Loucy (cell line): ENCODE measurements around the gene DTNBP1.

Source experiments
- H2AFZ ChIP-seq: fragments of 200-600 bp; sonication (generic); 2 replicates; pipeline ENCODE4 v1.6.0; 2016; ENCODE audit warnings: antibody characterized with exemption, mild to moderate bottlenecking, low read length, moderate library complexity
- H3F3A ChIP-seq: fragments of 200-600 bp; 2 replicates; pipeline ENCODE4 v1.6.0; 2016; ENCODE audit warnings: antibody characterized with exemption, low read depth, mild to moderate bottlenecking
- H3K27me3 ChIP-seq: fragments of 200-600 bp; sonication (generic); 2 replicates; pipeline ENCODE4 v1.6.1; 2014; ENCODE audit warnings: low read length, mild to moderate bottlenecking; ENCODE audit not compliant: insufficient read depth, poor library complexity, severe bottlenecking
- H3K36me3 ChIP-seq: fragments of 200-600 bp; sonication (generic); 2 replicates; pipeline ENCODE4 v1.6.1; 2016; ENCODE audit warnings: low read length; ENCODE audit not compliant: insufficient read depth
- H3K4me1 ChIP-seq: fragments of 200-600 bp; sonication (generic); 2 replicates; pipeline ENCODE4 v1.5.1; 2014; ENCODE audit warnings: low read length, mild to moderate bottlenecking; ENCODE audit not compliant: insufficient read depth, poor library complexity, severe bottlenecking
- H3K4me2 ChIP-seq: fragments of 200-600 bp; sonication (generic); 2 replicates; pipeline ENCODE4 v1.6.0; 2014; ENCODE audit warnings: antibody characterized with exemption, low read length, low read depth, mild to moderate bottlenecking; ENCODE audit not compliant: poor library complexity, severe bottlenecking
- H3K4me3 ChIP-seq: fragments of 200-600 bp; sonication (generic); 2 replicates; pipeline ENCODE4 v1.5.1; 2014; ENCODE audit warnings: low read length, mild to moderate bottlenecking, mixed read lengths; ENCODE audit not compliant: poor library complexity, severe bottlenecking
- H3K79me2 ChIP-seq: fragments of 200-600 bp; sonication (generic); 2 replicates; pipeline ENCODE4 v1.6.1; 2014; ENCODE audit warnings: low read length; ENCODE audit not compliant: insufficient read depth
- H3K9ac ChIP-seq: fragments of 200-600 bp; sonication (generic); 2 replicates; pipeline ENCODE4 v1.6.0; 2014; ENCODE audit warnings: mild to moderate bottlenecking, low read depth, low read length, moderate library complexity; ENCODE audit not compliant: poor library complexity, severe bottlenecking
- H3K9me2 ChIP-seq: fragments of 200-600 bp; sonication (generic); replicated peaks from 2 replicates; pipeline ENCODE4 v1.6.1; 2016; ENCODE audit warnings: low read depth, low read length, mixed read lengths
- H3K9me3 ChIP-seq: fragments of 200-600 bp; sonication (generic); 2 replicates; pipeline ENCODE4 v1.6.1; 2014; ENCODE audit warnings: mild to moderate bottlenecking, antibody characterized with exemption, low read length, low read depth; ENCODE audit not compliant: insufficient read depth
- H4K20me1 ChIP-seq: fragments of 200-600 bp; sonication (generic); 2 replicates; pipeline ENCODE4 v1.6.0; 2014; ENCODE audit warnings: antibody characterized with exemption, low read length, mild to moderate bottlenecking; ENCODE audit not compliant: insufficient read depth, poor library complexity, severe bottlenecking
- CTCF ChIP-seq: fragments of 200-600 bp; sonication (generic); conservative IDR thresholded peaks from 2 replicates; pipeline ENCODE4 v1.5.1; 2014; ENCODE audit warnings: mild to moderate bottlenecking, antibody characterized with exemption, low read length
- EZH2phosphoT487 ChIP-seq: fragments of 200-600 bp; IDR thresholded peaks from 2 replicates; pipeline ENCODE4 v1.6.1; 2018; ENCODE audit warnings: antibody characterized with exemption, mild to moderate bottlenecking, moderate library complexity, borderline replicate concordance

Gene DTNBP1

GRCh38 chr6:15631432-15631831 lies 31.4 kb downstream of the DTNBP1 start:
- Histone ChIP-seq H3K27me3 (no peaks in the 10 kb centered on the region), H3K36me3 (peaks cover 10% of the 10 kb centered on the region; the same call in 1 of the 2 replicates), H3K9me3 (no peaks in the 10 kb centered on the region), H3F3A (no peaks in the 10 kb centered on the region), H3K9me2 (no peaks in the 10 kb centered on the region), H3K9ac (no peak overlapping the region), H3K79me2 (peaks cover 3% of the 10 kb centered on the region; the same call in 1 of the 2 replicates), H4K20me1 (no peaks in the 10 kb centered on the region), H3K4me2 (no peak overlapping the region), H3K4me1 (peaks cover 16% of the 10 kb centered on the region), H2AFZ (no peak overlapping the region), H3K4me3 (no peak overlapping the region)
- TF ChIP-seq CTCF (no peak), EZH2phosphoT487 (no peak)

- Histone ChIP-seq H3K9me3 (no peaks in the 10 kb centered on the region), H3K4me1 (peaks cover 16% of the 10 kb centered on the region), H3K36me3 (peaks cover 15% of the 10 kb centered on the region; the same call in 1 of the 2 replicates), H3K4me2 (no peak overlapping the region), H3F3A (no peaks in the 10 kb centered on the region), H2AFZ (no peak overlapping the region), H3K79me2 (peaks cover 3% of the 10 kb centered on the region; the same call in 1 of the 2 replicates), H3K9me2 (no peaks in the 10 kb centered on the region), H3K9ac (no peak overlapping the region), H3K4me3 (no peak overlapping the region), H4K20me1 (no peaks in the 10 kb centered on the region), H3K27me3 (no peaks in the 10 kb centered on the region)
- TF ChIP-seq EZH2phosphoT487: no peak
- TF ChIP-seq CTCF: no peak
These were observed 32.6 kb downstream of the DTNBP1 start for GRCh38 chr6:15630202-15630601.

- H3K4me2 ChIP-seq: no peak overlapping the region
- H3K4me3 ChIP-seq: no peak overlapping the region
- H3K4me1 ChIP-seq: peaks cover 16% of the 10 kb centered on the region
- peaks cover 3% of the 10 kb centered on the region; the same call in 1 of the 2 replicates for H3K79me2 ChIP-seq
- H4K20me1 ChIP-seq: no peaks in the 10 kb centered on the region
- H3K36me3 ChIP-seq: peaks cover 20% of the 10 kb centered on the region; the same call in 1 of the 2 replicates
- H3K9me3 ChIP-seq: no peaks in the 10 kb centered on the region
- no peak overlapping the region for H2AFZ ChIP-seq
- no peak for TF ChIP-seq EZH2phosphoT487
- TF ChIP-seq CTCF: no peak
- H3K9ac ChIP-seq: no peak overlapping the region
- H3F3A ChIP-seq: no peaks in the 10 kb centered on the region
- H3K27me3 ChIP-seq: no peaks in the 10 kb centered on the region
- no peaks in the 10 kb centered on the region for H3K9me2 ChIP-seq
These were observed 33.3 kb downstream of the DTNBP1 start for GRCh38 chr6:15629487-15629886.
